ENCODE measurements around the gene PTPRB. TPM values are rescaled to one million over a fixed set of nuclear protein-coding genes. Genes with fewer than 3 reads are reported as not detected.

PTPRB gene
- total RNA-seq, 1 experiment from 2014 or later: 0.33 TPM

- Histone ChIP-seq H3K27me3 (ENCODE audit: control insufficient read depth, insufficient read depth, low read length) (no peaks in the 10 kb centered on the region; the same call in 1 of the 2 replicates), H3K9me3 (ENCODE audit: control insufficient read depth, insufficient read depth, low read depth, low read length) (no peaks in the 10 kb centered on the region), H3K4me3 (ENCODE audit: low read depth in 2 of 2, low read length in 2 of 2) (no peak overlapping the region), H3K4me1 (ENCODE audit: control insufficient read depth, insufficient read depth, low read length) (no peaks in the 10 kb centered on the region), H3K36me3 (ENCODE audit: control insufficient read depth, insufficient read depth, low read length) (no peaks in the 10 kb centered on the region), H3K27ac (ENCODE audit: low read length) (no peak overlapping the region)
- no TSS peak for BruUV-seq (replicated peaks)
- CTCF ChIA-PET: no interaction called here
- ATAC-seq (no peak), DNase-seq (ENCODE audit: low read depth, low spot score) (no peak)
- in situ Hi-C loops (cut with HindIII; ENCODE audit: low pct_unique_long_range_greater_than_20kb, low sequenced_read_pairs) (no loop called here), intact Hi-C loops (cut with micrococcal nuclease; ENCODE audit: unreplicated experiment) (no loop called here)
- TF ChIP-seq CTCF (IDR thresholded peaks at IDR 0.05) (no peak), TCF7L2 (IDR thresholded peaks at IDR 0.05; ENCODE audit: low read depth, low read length) (no peak), REST (IDR thresholded peaks at IDR 0.05; ENCODE audit: insufficient read depth in 1 of 2, low read depth in 2 of 2, low read length in 1 of 2) (no peak), SIN3A (IDR thresholded peaks at IDR 0.05; ENCODE audit: borderline replicate concordance, insufficient read depth, low read depth, low read length) (no peak), POLR2AphosphoS5 (IDR thresholded peaks at IDR 0.05; ENCODE audit: low read depth, low read length) (no peak)
- POLR2A ChIA-PET: no interaction called here
Measured at GRCh38 chr12:70571029-70571428, 66.2 kb downstream of the PTPRB start.

- Histone ChIP-seq H3K4me3 (ENCODE audit: low read depth in 2 of 2, low read length in 2 of 2) (no peak overlapping the region), H3K27me3 (ENCODE audit: control insufficient read depth, insufficient read depth, low read length) (no peaks in the 10 kb centered on the region; the same call in 1 of the 2 replicates), H3K4me1 (ENCODE audit: control insufficient read depth, insufficient read depth, low read length) (no peaks in the 10 kb centered on the region), H3K9me3 (ENCODE audit: control insufficient read depth, insufficient read depth, low read depth, low read length) (no peaks in the 10 kb centered on the region), H3K36me3 (ENCODE audit: control insufficient read depth, insufficient read depth, low read length) (no peaks in the 10 kb centered on the region), H3K27ac (ENCODE audit: low read length) (no peak overlapping the region)
- in situ Hi-C loops (cut with HindIII; ENCODE audit: low pct_unique_long_range_greater_than_20kb, low sequenced_read_pairs): no loop called here
- DNase-seq (ENCODE audit: low read depth, low spot score) (no peak), ATAC-seq (no peak)
- intact Hi-C loops (cut with micrococcal nuclease; ENCODE audit: unreplicated experiment): no loop called here
- CTCF ChIA-PET: no interaction called here
- no TSS peak for BruUV-seq (replicated peaks)
- POLR2A ChIA-PET: no interaction called here
- no peak for TF ChIP-seq CTCF (IDR thresholded peaks at IDR 0.05)
- TF ChIP-seq POLR2AphosphoS5 (IDR thresholded peaks at IDR 0.05; ENCODE audit: low read depth, low read length): no peak
- TF ChIP-seq TCF7L2 (IDR thresholded peaks at IDR 0.05; ENCODE audit: low read depth, low read length): no peak
- no peak for TF ChIP-seq REST (IDR thresholded peaks at IDR 0.05; ENCODE audit: insufficient read depth in 1 of 2, low read depth in 2 of 2, low read length in 1 of 2)
- TF ChIP-seq SIN3A (IDR thresholded peaks at IDR 0.05; ENCODE audit: borderline replicate concordance, insufficient read depth, low read depth, low read length): no peak
Measured at GRCh38 chr12:70561550-70561949, 75.7 kb downstream of the PTPRB start.

Data from Panc1 (cell line).